HEK293 (cell line): ENCODE data around the gene PRR36.

ENCODE experiments used
- BCL11B ChIP-seq: fragments of 450-650 bp; formaldehyde crosslinking; IDR thresholded peaks from 2 replicates; pipeline ENCODE4 v1.5.1; 2016; ENCODE audit warnings: low read depth, missing biosample characterization, missing genetic modification characterization
- ZFP3 ChIP-seq: fragments of 450-650 bp; formaldehyde crosslinking; IDR thresholded peaks from 2 replicates; pipeline ENCODE4 v1.5.1; 2016; ENCODE audit warnings: low read depth, missing biosample characterization, missing genetic modification characterization

DNA sequence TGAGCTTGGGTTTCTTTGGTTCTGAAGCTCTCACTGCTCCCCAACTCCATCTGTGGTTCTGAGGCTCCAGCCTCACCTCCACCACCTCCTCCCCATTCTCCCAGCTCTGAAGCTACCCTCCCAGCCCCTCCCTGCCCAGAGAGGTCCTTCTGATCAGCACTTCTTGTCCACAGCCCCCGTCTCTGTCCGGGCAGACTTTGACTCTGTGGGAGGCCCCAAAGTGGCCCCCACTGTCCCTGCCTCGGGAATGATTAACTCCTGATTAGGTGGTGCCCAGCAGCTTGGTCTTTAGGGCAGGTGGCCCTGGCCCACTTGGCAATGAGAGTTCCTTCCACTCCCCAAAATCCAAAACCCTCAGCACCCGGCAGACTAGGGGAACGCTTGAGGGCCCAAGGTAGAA lies 29.8 kb downstream of the PRR36 start:
- TF ChIP-seq BCL11B (no peak), ZFP3 (no peak)
